ENCODE results near the gene EXD3. TPM values are rescaled to one million over a fixed set of nuclear protein-coding genes. Genes with fewer than 3 reads are reported as not detected.

EXD3 gene
- polyA plus RNA-seq, 2 of the 4 experiments (the other 2 are of a cell fraction) = 3.4 to 4.5 TPM

- H3K27ac ChIP-seq = no peak overlapping the region
- H3K4me2 ChIP-seq = no peak overlapping the region
- DNase-seq (ENCODE audit: low read depth in 1 of 2, low spot score in 1 of 2) (peak; percentile 72 to 83), FAIRE-seq (no peak), ATAC-seq (peak in 1 of 2 experiments; percentile 72; a peak in 3 of 6 replicates)
- WGBS (ENCODE audit: missing lambda C conversion rate) = 49% methylated on average over 11 of the region's 11 CpGs
- POLR2A ChIA-PET = interaction anchor here (0.6 to 1.9 kb wide), 3 partner anchors 8 to 84 kb away, joined by 4 to 12 read pairs (median 6); partner anchors contain the start of genes NRARP and TOR4A
- H3K4me1 ChIP-seq = peaks cover 23% of the 10 kb centered on the region
- no peaks in the 10 kb centered on the region for H3K9me3 ChIP-seq
- CTCF ChIA-PET = interaction anchor here (0.9 to 4.9 kb wide), 19 partner anchors 8 to 233 kb away, joined by 3 to 21 read pairs (median 4); partner anchors contain the start of genes EXD3, NOXA1 and NRARP
- no peak overlapping the region for H3K4me3 ChIP-seq
- peak; percentile 37 for TF ChIP-seq USF2 (IDR thresholded peaks at IDR 0.05)
- no peak for TF ChIP-seq RAD21 (conservative IDR thresholded peaks at IDR 0.05 in 1 of 2, IDR thresholded peaks at IDR 0.05 in 1 of 2)
These were observed 128.8 kb downstream of the EXD3 start for GRCh38 chr9:137294091-137294680.

GRCh38 chr9:137293482-137294090, 129.4 kb downstream of the EXD3 start:
- Histone ChIP-seq H3K27ac (no peak overlapping the region), H3K4me2 (no peak overlapping the region), H3K9me3 (no peaks in the 10 kb centered on the region), H3K4me3 (no peak overlapping the region), H3K4me1 (peaks cover 23% of the 10 kb centered on the region)
- POLR2A ChIA-PET = interaction anchor here (0.5 to 1.9 kb wide), 4 partner anchors 9 to 166 kb away, joined by 3 to 12 read pairs (median 5); partner anchors contain the start of genes NRARP and TOR4A
- no peak for DNase-seq (ENCODE audit: low read depth in 1 of 2, low spot score in 1 of 2)
- CTCF ChIA-PET = interaction anchor here (0.9 to 4.9 kb wide), 18 partner anchors 8 to 189 kb away, joined by 3 to 21 read pairs (median 4); partner anchors contain the start of genes EXD3, NOXA1 and NRARP
- no peak for TF ChIP-seq CHD4 (IDR thresholded peaks at IDR 0.05; ENCODE audit: borderline replicate concordance)
- TF ChIP-seq HOXB13 (CRISPR knock-in tag; IDR thresholded peaks at IDR 0.05; ENCODE audit: low read depth) = no peak
- TF ChIP-seq NR3C1 (IDR thresholded peaks at IDR 0.05) = no peak
- TF ChIP-seq HEYL (CRISPR knock-in tag; IDR thresholded peaks at IDR 0.05) = no peak
- no peak for TF ChIP-seq PBX3 (IDR thresholded peaks at IDR 0.05)
- no peak for TF ChIP-seq HDAC2 (IDR thresholded peaks at IDR 0.05)
- TF ChIP-seq HOXA7 (CRISPR knock-in tag; IDR thresholded peaks at IDR 0.05) = no peak
- no peak for TF ChIP-seq PHF8 (IDR thresholded peaks at IDR 0.05; ENCODE audit: borderline replicate concordance, low read depth)
- no peak for TF ChIP-seq MAX (IDR thresholded peaks at IDR 0.05)
- no peak for TF ChIP-seq RARB (CRISPR knock-in tag; IDR thresholded peaks at IDR 0.05)
- TF ChIP-seq SMC3 (IDR thresholded peaks at IDR 0.05) = no peak
- no peak for TF ChIP-seq CHD2 (IDR thresholded peaks at IDR 0.05; ENCODE audit: low read length, partially characterized antibody)
- no peak for TF ChIP-seq JUNB (IDR thresholded peaks at IDR 0.05)
- TF ChIP-seq NPAS2 (CRISPR knock-in tag; IDR thresholded peaks at IDR 0.05; ENCODE audit: borderline replicate concordance) = no peak
- no peak for TF ChIP-seq HMGXB4 (CRISPR knock-in tag; IDR thresholded peaks at IDR 0.05; ENCODE audit: borderline replicate concordance)
- no peak for TF ChIP-seq CTCF (IDR thresholded peaks at IDR 0.05)
- TF ChIP-seq ZFP36 (IDR thresholded peaks at IDR 0.05; ENCODE audit: borderline replicate concordance, partially characterized antibody) = no peak
- TF ChIP-seq EHF (CRISPR knock-in tag; IDR thresholded peaks at IDR 0.05) = no peak
- no peak for TF ChIP-seq POLR2AphosphoS2 (conservative IDR thresholded peaks at IDR 0.05; ENCODE audit: low read length)
- no peak for ATAC-seq
- FAIRE-seq = no peak
- WGBS (ENCODE audit: missing lambda C conversion rate) = 77% methylated on average over 29 of the region's 29 CpGs
